ENCODE measurements around the gene IL23A. TPM values are rescaled to one million over a fixed set of nuclear protein-coding genes. Genes with fewer than 3 reads are reported as not detected.

Gene IL23A
- total and polyA plus RNA-seq, 2 of the 13 experiments (the other 11 are each of a cell fraction or from before 2014, with no cell fraction given) = 0.33 to 0.35 TPM

GRCh38 chr12:56333197-56333678 is 5.4 kb upstream of the IL23A start (continued):
- TF ChIP-seq ZNF761 (CRISPR knock-in tag; conservative IDR thresholded peaks at IDR 0.05) (no peak), UBTF (CRISPR knock-in tag; IDR thresholded peaks at IDR 0.05) (no peak), SMARCE1 (IDR thresholded peaks at IDR 0.05; ENCODE audit: borderline replicate concordance) (no peak), ZNF777 (CRISPR knock-in tag; IDR thresholded peaks at IDR 0.05) (no peak), MYNN (CRISPR knock-in tag; IDR thresholded peaks at IDR 0.05; ENCODE audit: low read depth) (no peak), MXD1 (CRISPR knock-in tag; IDR thresholded peaks at IDR 0.05) (no peak), ZNF512B (CRISPR knock-in tag; IDR thresholded peaks at IDR 0.05; ENCODE audit: borderline replicate concordance) (no peak), ESRRA (CRISPR knock-in tag; IDR thresholded peaks at IDR 0.05; ENCODE audit: low read depth) (no peak), KLF9 (CRISPR knock-in tag; IDR thresholded peaks at IDR 0.05; ENCODE audit: low read depth) (no peak), LCORL (IDR thresholded peaks at IDR 0.05) (no peak; the same call in 1 of the 2 replicates), LCORL (CRISPR knock-in tag; IDR thresholded peaks at IDR 0.05) (no peak), SKIL (CRISPR knock-in tag; IDR thresholded peaks at IDR 0.05; ENCODE audit: borderline replicate concordance) (no peak), TEAD3 (CRISPR knock-in tag; optimal IDR thresholded peaks at IDR 0.05; ENCODE audit: borderline replicate concordance) (no peak), MLLT10 (CRISPR knock-in tag; IDR thresholded peaks at IDR 0.05) (no peak), ATF4 (CRISPR knock-in tag; IDR thresholded peaks at IDR 0.05) (no peak), ZNF570 (CRISPR knock-in tag; IDR thresholded peaks at IDR 0.05; ENCODE audit: borderline replicate concordance) (0 out of 2 replicates have a peak, but pooled peaks have one; percentile 4), PCBP1 (IDR thresholded peaks at IDR 0.05; ENCODE audit: borderline replicate concordance, low read depth, low read length) (no peak), RFXANK (CRISPR knock-in tag; IDR thresholded peaks at IDR 0.05) (no peak), ZFY (CRISPR knock-in tag; IDR thresholded peaks at IDR 0.05) (peak; percentile 48), ZNF788 (CRISPR knock-in tag; IDR thresholded peaks at IDR 0.05; ENCODE audit: borderline replicate concordance) (no peak), ZFX (CRISPR knock-in tag; IDR thresholded peaks at IDR 0.05; ENCODE audit: low read depth) (no peak), ZC3H4 (CRISPR knock-in tag; IDR thresholded peaks at IDR 0.05; ENCODE audit: borderline replicate concordance) (0 out of 2 replicates have a peak, but pooled peaks have one; percentile 74)

Data from HepG2 (cell line).